ENCODE measurements around the gene CGB8. TPM values are rescaled to one million over a fixed set of nuclear protein-coding genes. Genes with fewer than 3 reads are reported as not detected.

The CGB8 gene
- total RNA-seq, 1 experiment from 2014 or later, result not detected

- intact Hi-C loops (cut with micrococcal nuclease; ENCODE audit: unreplicated experiment), result no loop called here
- in situ Hi-C loops (cut with HindIII; ENCODE audit: low pct_unique_long_range_greater_than_20kb, low sequenced_read_pairs), result no loop called here
- POLR2A ChIA-PET, result no interaction called here
- DNase-seq (ENCODE audit: low read depth, low spot score) (no peak), ATAC-seq (no peak)
- TF ChIP-seq TCF7L2 (IDR thresholded peaks at IDR 0.05; ENCODE audit: low read depth, low read length) (no peak), REST (IDR thresholded peaks at IDR 0.05; ENCODE audit: insufficient read depth in 1 of 2, low read depth in 2 of 2, low read length in 1 of 2) (no peak), CTCF (IDR thresholded peaks at IDR 0.05) (no peak), SIN3A (IDR thresholded peaks at IDR 0.05; ENCODE audit: borderline replicate concordance, insufficient read depth, low read depth, low read length) (no peak), POLR2AphosphoS5 (IDR thresholded peaks at IDR 0.05; ENCODE audit: low read depth, low read length) (no peak)
- H3K27ac ChIP-seq (ENCODE audit: low read length), result no peak overlapping the region
- no TSS peak for BruUV-seq (replicated peaks)
- no peaks in the 10 kb centered on the region for H3K27me3 ChIP-seq (ENCODE audit: control insufficient read depth, insufficient read depth, low read length)
- no peaks in the 10 kb centered on the region for H3K9me3 ChIP-seq (ENCODE audit: control insufficient read depth, insufficient read depth, low read depth, low read length)
- CTCF ChIA-PET, result interaction anchor here (0.7 kb wide), 1 partner anchor 16 kb away, joined by 3 read pairs; no protein-coding TSS in a partner anchor
- no peak overlapping the region for H3K4me3 ChIP-seq (ENCODE audit: low read depth in 2 of 2, low read length in 2 of 2)
- no peaks in the 10 kb centered on the region for H3K36me3 ChIP-seq (ENCODE audit: control insufficient read depth, insufficient read depth, low read length)
- no peaks in the 10 kb centered on the region; the same call in 1 of the 2 replicates for H3K4me1 ChIP-seq (ENCODE audit: control insufficient read depth, insufficient read depth, low read length)
These were observed 27.7 kb downstream of the CGB8 start for GRCh38 chr19:49020931-49021895.

GRCh38 chr19:49020342-49020741 is 28.6 kb downstream of the CGB8 start:
- no peak for ATAC-seq
- H3K27ac ChIP-seq (ENCODE audit: low read length), result no peak overlapping the region
- in situ Hi-C loops (cut with HindIII; ENCODE audit: low pct_unique_long_range_greater_than_20kb, low sequenced_read_pairs) (no loop called here), intact Hi-C loops (cut with micrococcal nuclease; ENCODE audit: unreplicated experiment) (no loop called here)
- TF ChIP-seq TCF7L2 (IDR thresholded peaks at IDR 0.05; ENCODE audit: low read depth, low read length) (no peak), POLR2AphosphoS5 (IDR thresholded peaks at IDR 0.05; ENCODE audit: low read depth, low read length) (no peak), REST (IDR thresholded peaks at IDR 0.05; ENCODE audit: insufficient read depth in 1 of 2, low read depth in 2 of 2, low read length in 1 of 2) (no peak), SIN3A (IDR thresholded peaks at IDR 0.05; ENCODE audit: borderline replicate concordance, insufficient read depth, low read depth, low read length) (no peak), CTCF (IDR thresholded peaks at IDR 0.05) (no peak)
- no peak overlapping the region for H3K4me3 ChIP-seq (ENCODE audit: low read depth in 2 of 2, low read length in 2 of 2)
- H3K36me3 ChIP-seq (ENCODE audit: control insufficient read depth, insufficient read depth, low read length), result no peaks in the 10 kb centered on the region
- no peaks in the 10 kb centered on the region for H3K27me3 ChIP-seq (ENCODE audit: control insufficient read depth, insufficient read depth, low read length)
- CTCF ChIA-PET, result no interaction called here
- POLR2A ChIA-PET, result no interaction called here
- DNase-seq (ENCODE audit: low read depth, low spot score), result no peak
- no peaks in the 10 kb centered on the region for H3K9me3 ChIP-seq (ENCODE audit: control insufficient read depth, insufficient read depth, low read depth, low read length)
- no TSS peak for BruUV-seq (replicated peaks)
- H3K4me1 ChIP-seq (ENCODE audit: control insufficient read depth, insufficient read depth, low read length), result no peaks in the 10 kb centered on the region; the same call in 1 of the 2 replicates
